Heart left ventricle (tissue), 13 donors: ENCODE results near the gene ARHGAP18.

Experiments used
- CTCF ChIP-seq, 12 donors: fragments of 200-600 bp; sonication (generic) in 4 of 12; IDR thresholded peaks; one replicate each; pipeline versions ENCODE4 v1.5.0 to v1.8.0; 2018 to 2022; ENCODE audit warnings: antibody characterized with exemption in 12 of 12, mild to moderate bottlenecking in 5 of 12
- POLR2A ChIP-seq, 2 donors: fragments of 450-650 bp; IDR thresholded peaks; one replicate each; pipeline ENCODE4 v1.6.1; 2017; ENCODE audit warnings: antibody characterized with exemption in 2 of 2, mild to moderate bottlenecking in 2 of 2, moderate library complexity in 2 of 2
- donor health status: ischemic (EF 13 %, LVEDD 7.1; RV severe dilation, severe dysfunction).
- donor health status: DM: no; HTN: yes; CAD: no.
- donor health status: DM: no; HTN: no; CAD: no.
- donor health status: ischemic (EF 25% LVEDD 6.9; RV normal size, moderate dysfunction).
- donor health status: ischemic (EF 25% LVEDD 5.7; RV mildly dilated, moderate dysfunction).
- donor health status: ischemic (EF 35%, LVEDD 5.7; RV mildly dilated, moderate dysfunction).
- donor health status: nonischemic (EF 11% LVEDD 7.7; RV severe dilation, severe dysfunction).
- donor health status: DM: yes; HTN: yes; CAD: no.
- donor health status: PGD.
- donor health status: ischemic (EF 29% LVEDD 5.4; RV normal size, mild dysfunction).
- donor health status: nonischemic (EF 23%, LVEDD 6.1; RV moderate dilation, normal function).

- TF ChIP-seq POLR2A (IDR thresholded peaks at IDR 0.05), result no peak
- TF ChIP-seq CTCF (IDR thresholded peaks at IDR 0.05), result peak in 1 of 12 donors; percentile 10
These were observed 46.4 kb downstream of the ARHGAP18 start for GRCh38 chr6:129663531-129663930.
